Stimulated activated CD8-positive, alpha-beta memory T cell treated with anti-CD3 and anti-CD28 coated beads, Interleukin-15, amount 100 ng/mL, for 48 hours (primary cell): ENCODE data around the gene PTH1R.

Experiments used
- DNase-seq, 2 donors: peaks; one replicate each; pipeline ENCODE4 v3.0.0-alpha.2; 2020; ENCODE audit warnings: low read depth in 2 of 2

PTH1R gene

DNA sequence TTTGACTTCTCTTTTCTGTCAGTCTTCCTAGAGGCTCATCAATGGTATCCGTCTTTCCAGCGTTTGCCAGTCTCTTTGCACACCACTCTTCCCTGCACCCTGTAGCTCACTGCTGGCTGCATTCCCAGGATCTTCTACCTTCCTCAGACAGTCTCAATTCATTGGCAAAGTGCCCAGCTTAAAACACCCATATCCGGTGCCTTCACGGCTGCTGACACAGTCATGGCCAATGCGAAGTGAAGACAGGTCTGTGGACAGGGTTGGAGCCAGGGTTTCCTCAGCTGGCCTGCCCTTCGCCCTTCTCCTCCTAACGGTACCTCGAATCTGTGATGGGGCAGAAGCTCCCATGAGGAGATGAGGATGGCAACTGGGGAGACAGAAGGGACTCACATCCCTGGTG is 36.1 kb downstream of the PTH1R start:
- DNase-seq = no peak

- DNase-seq = no peak
Observed at GRCh38 chr3:46914849-46915248, 37.3 kb downstream of the PTH1R start.

DNA sequence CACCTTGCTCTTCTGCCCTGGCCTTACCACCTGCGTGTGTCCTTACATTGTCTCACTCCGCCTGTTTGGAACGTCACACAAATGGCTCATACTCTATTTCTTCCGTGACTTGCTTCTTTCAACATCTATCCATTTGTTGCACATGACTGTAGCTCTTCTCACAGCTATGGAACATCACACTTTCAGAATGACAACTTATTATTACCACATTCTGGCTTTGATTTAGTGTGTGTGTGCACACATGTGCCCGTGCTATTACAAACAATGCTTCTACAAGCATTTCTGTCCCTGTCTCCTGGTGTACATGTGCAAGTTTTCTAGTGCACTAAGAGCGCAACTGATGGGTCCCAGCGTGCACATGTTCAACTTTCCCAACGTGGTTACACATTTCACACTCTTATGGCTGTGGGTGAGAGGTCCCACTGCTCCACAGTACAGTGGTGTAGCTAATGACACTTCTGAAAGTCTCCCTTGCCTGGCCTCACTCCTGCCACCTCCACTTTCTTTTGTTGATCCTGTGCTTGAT is 37.8 kb downstream of the PTH1R start:
- DNase-seq = no peak

DNA sequence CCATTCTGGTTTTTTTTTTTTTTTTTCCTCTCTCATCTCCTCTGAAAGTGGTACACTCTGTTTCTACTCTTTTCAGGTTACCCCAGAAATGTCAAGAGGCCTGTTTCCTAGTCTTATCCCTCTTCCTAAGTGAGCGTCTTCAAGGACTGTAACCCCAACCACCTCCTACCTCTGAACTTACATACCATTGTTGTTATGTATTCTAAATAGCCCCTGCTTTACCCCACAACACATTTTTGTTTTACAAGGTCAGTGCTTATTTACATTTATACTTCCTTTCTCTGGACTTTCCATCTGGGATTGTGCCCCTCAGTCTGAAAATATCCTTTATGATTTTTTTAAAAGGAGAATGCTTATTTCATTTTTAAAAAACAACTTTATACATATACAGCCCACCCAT is 38.8 kb downstream of the PTH1R start:
- no peak for DNase-seq

GRCh38 chr3:46916799-46917198 is 39.3 kb downstream of the PTH1R start:
- DNase-seq = no peak

DNA sequence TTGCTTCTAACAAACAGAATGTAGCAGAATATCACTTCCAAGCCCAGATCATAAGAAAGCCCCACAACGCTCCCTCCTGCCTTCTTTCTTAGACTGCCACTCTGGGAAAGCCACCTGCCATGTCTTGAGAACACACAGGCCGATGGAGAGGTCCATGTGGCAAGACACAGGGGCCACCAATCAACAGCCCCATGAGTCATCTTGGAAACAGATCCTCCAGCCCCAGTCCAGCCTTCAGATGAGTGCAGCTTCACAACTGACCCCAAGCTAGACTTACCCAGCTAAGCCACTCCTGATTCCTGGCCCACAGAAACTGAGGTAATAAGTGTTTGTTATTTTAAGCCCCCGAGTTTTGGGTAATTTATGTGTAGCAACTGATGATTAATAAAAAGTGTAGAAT is 39.7 kb downstream of the PTH1R start:
- DNase-seq = no peak

- no peak for DNase-seq
Observed at GRCh38 chr3:46918202-46918601, 40.7 kb downstream of the PTH1R start.

DNA sequence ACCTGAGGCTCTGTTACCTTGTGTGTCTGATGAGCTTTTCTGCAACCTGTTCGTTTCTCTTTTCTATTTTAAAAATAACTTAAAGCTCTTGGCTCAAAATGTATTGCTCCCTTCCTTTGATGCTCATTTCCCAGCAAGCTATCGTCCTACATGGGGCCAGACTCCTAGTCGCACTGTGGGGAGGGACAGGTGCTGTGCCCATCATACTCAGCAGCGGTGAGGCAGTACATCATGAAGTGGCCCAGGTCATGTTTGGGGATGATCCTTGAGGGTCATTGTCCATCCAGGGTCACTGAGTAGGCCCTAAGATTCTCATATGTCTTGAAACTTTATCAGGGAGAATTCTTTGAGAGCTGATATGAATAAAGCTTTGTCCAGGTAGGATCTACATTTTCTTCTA is 41.1 kb downstream of the PTH1R start:
- DNase-seq = no peak

DNA sequence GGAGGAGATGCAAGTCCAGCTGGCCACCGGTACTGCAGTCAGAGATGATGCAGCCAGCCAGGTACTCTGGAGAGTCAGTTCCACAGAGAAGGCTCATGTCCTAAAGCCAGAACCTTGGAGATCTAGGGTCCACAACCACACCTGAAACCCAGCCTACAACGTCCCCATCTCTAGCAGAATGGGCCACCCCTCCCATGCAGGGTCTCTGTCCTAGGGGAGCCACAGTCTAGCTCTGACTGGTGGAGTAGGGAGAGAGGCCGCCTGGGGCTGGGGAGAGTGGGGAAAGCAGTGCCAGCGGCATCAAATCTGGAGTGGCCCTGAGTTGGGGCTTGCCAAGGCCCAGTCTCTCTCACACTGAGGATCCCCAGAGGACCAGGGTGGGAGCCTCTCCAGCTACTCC is 43.5 kb downstream of the PTH1R start:
- no peak for DNase-seq

- no peak for DNase-seq
Observed at GRCh38 chr3:46921871-46922271, 44.4 kb downstream of the PTH1R start.

- no peak for DNase-seq
Observed at GRCh38 chr3:46922426-46922825, 44.9 kb downstream of the PTH1R start.

- DNase-seq = no peak
Observed at GRCh38 chr3:46922871-46923558, 45.5 kb downstream of the PTH1R start.

DNA sequence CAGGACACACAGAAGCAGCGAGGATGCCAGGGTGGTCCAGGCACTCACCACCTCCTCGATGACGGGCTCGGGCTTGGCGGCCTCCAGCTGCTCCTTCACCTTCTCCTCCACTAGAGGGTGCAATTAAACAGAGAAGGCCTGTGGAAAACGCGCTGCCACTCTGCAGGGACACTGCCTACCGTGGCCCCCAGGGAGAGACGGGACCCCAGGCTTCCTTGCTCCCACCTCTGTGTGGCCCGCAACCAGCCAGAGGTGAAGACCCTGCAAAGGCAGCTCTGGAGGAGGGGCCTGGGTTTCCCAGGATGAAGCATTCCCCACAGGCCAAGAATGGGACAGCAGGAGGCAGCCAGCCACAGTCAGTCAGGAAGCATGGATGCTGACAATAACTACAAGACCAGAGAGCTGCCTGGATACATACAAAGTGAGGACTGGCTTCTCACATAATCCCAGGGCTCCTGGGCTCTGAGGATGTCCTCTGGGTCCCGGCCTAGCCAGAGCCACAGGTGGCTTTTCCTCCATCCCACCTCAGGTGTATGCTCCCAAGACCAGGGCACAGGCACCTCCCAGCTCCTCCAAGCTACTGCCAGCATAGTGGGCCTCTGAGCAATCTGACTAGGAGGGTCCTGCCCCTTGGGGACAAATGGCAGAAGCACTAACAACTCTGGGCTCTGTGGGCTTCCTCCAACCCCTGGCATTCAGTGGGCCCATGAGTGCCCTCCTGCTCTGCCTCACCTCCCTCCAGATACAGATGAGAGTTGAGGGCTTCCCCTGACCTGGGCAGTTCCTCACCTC is 46.2 kb downstream of the PTH1R start:
- no peak for DNase-seq

DNA sequence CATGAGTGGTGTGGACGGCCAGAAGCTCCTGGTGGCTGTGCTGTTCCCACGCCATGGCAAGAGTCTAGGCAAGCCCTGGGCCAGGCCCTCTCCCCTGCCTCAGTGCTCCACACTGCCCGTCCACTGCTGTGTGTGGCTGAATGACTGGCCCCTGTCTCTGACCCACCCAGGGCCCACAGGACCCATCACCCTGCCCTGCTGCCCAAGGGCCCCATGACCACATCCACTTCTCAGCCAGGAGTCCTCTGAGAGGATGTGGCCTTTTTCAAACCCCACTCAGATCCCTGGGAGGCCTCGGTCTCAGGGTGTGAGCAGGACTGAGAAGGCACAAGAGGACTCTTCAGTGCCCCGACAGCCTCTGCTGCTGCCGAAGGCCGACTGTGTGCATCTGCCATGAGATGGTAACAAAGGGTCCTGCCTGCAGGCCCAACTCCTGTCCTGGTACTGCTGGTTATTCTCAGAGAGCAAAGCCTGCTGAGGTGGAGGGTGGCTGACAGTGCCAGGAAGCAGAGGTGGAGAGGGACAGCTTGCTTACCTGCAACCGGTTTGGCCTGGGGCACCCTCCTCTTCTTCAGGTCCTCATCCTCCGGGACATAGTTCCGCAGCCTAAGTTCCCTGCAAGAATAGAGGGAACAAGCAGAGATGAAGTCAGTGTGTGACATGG is 47.5 kb downstream of the PTH1R start:
- DNase-seq = no peak

DNA sequence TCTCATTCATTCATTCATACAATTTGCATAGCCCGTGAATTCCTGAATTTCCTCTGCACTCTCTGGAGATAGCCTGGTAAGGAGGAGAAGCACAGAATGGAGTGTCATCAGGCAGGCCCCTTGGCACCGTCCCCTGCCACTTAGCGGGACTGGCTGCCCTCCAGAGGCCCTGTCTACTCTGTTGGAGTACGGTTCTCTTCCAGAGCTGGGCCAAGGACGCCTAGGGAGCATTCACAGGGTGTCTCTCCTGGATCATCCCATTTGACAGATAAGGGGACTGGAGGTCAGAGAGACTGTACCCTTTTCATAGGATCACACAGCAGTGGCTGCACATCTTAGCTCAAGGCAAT is 48.0 kb downstream of the PTH1R start:
- no peak for DNase-seq

DNA sequence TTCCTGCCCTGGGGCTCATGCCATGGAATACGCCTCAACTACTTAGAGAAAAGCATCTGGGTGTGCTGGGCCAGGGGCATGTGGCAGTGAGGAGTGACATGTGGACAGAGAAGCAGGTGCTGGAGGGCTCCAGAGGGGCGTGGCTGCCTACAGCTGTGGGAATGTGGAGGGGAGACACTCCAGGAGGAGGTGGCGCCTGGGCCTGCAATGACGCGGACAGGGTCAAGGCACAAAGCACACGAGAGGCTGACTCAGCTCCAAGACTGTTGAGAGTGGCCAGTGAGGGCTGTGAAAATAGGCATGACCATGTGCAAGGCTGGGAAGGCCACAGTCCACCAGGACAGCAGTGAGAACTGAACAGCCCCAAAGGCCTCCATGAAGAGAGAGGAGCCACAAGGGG is 48.5 kb downstream of the PTH1R start:
- DNase-seq = no peak

- DNase-seq = no peak
Observed at GRCh38 chr3:46926447-46926846, 48.9 kb downstream of the PTH1R start.

DNA sequence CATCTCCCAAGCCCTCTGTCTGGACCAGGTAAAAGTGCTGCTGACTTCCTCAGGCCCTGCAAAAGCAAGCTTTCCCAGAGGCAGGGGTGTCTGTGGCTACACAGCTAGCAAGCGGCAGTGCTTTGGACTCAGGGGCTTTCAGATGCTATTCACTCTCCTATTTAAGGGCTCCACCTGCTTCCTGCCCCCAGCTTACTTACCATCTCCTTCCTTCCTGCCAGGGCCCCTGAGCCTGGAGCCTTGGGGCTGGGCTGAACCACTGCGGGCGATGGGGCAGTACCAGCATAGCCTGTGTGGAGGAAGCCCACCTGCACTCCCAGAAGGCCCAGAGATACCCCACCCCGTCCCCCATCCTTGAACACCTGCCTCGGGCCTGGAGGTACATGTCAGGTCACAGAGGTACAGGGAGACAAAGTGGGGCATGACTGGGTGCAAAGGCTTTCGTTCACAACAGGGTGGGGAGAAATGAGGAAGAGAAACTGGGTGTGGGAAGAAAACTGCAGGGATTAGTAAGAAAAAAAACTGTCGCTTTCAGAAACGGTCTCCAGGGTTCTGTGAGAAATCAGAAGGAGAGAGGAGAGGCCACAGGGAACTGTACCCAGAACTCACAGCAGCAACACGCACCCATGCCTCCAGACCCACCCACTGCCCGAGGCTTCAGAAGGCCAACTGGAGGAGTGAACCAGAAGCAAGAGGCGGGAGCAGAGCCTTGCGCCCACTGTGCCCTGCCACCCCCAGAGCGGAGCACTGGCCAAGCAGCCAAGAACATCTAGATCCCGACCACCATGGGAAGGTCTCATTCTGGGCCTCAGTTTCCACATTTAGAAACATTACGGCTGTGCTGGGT is 49.6 kb downstream of the PTH1R start:
- no peak for DNase-seq

GRCh38 chr3:46927718-46928073 is 50.2 kb downstream of the PTH1R start:
- DNase-seq = no peak

- no peak for DNase-seq
Observed at GRCh38 chr3:46928282-46928681, 50.8 kb downstream of the PTH1R start.

DNA sequence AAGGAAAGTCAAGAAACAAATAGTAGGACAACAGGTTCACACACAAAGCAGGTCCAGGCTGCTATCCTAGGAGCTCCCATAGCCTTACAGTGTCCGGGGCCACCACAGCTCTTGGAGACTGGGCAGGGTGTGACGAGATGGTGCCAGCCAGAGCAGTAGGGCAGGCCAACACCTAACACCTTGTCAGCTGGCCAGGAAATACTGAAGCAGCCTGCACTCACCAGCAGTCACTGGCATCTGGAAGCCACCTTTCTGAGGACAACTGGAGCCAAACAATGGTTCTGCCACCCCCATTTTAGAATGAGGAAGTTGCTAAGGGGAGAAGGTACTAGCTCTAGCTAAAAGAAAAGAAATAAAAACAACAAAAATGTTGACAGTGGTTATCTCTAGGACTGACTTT is 51.8 kb downstream of the PTH1R start:
- DNase-seq = no peak
